Astrocyte (in vitro differentiated cells and primary cell): Measurements from ENCODE around the gene HRAS. TPM values are rescaled to one million over a fixed set of nuclear protein-coding genes. Genes with fewer than 3 reads are reported as not detected.

Experiments used
- DNase-seq: peaks from one replicate; pipeline ENCODE4 v3.0.0-alpha.2; 2010; ENCODE audit warnings: low read depth
- FAIRE-seq: peaks from 2 replicates; lab custom pipeline; 2011; peaks lifted over from hg19 to GRCh38; lab: Jason Lieb, UNC
- H2AFZ ChIP-seq: 2 replicates; pipeline ENCODE4 v1.6.0; 2012; ENCODE audit warnings: low read depth, low read length, inconsistent platforms
- H3K27ac ChIP-seq: 2 replicates; pipeline ENCODE4 v1.5.1; 2011; ENCODE audit warnings: low read depth, low read length, inconsistent platforms
- H3K27me3 ChIP-seq: 2 replicates; pipeline ENCODE4 v1.6.0; 2011; ENCODE audit warnings: low read length, inconsistent platforms; ENCODE audit not compliant: insufficient read depth
- H3K36me3 ChIP-seq: 2 replicates; pipeline ENCODE4 v1.5.1; 2011; ENCODE audit warnings: low read length, inconsistent platforms; ENCODE audit not compliant: insufficient read depth
- H3K4me1 ChIP-seq: 2 replicates; pipeline ENCODE4 v1.5.1; 2011; ENCODE audit warnings: low read length, inconsistent platforms; ENCODE audit not compliant: insufficient read depth
- H3K4me2 ChIP-seq: 2 replicates; pipeline ENCODE4 v1.6.0; 2012; ENCODE audit warnings: low read length, inconsistent platforms
- H3K4me3 ChIP-seq: 2 replicates; pipeline ENCODE4 v1.5.1; 2011; ENCODE audit warnings: low read depth, mild to moderate bottlenecking, low read length, inconsistent platforms; ENCODE audit not compliant: insufficient read depth
- H3K79me2 ChIP-seq: 2 replicates; pipeline ENCODE4 v1.6.0; 2012; ENCODE audit warnings: mild to moderate bottlenecking, low read length, inconsistent platforms; ENCODE audit not compliant: insufficient read depth
- H3K9ac ChIP-seq: 2 replicates; pipeline ENCODE4 v1.6.0; 2012; ENCODE audit warnings: mild to moderate bottlenecking, low read length, inconsistent platforms
- H3K9me3 ChIP-seq: 2 replicates; pipeline ENCODE4 v1.5.1; 2012; ENCODE audit warnings: low read depth, mild to moderate bottlenecking, low read length, inconsistent platforms; ENCODE audit not compliant: insufficient read depth
- H4K20me1 ChIP-seq: 2 replicates; pipeline ENCODE4 v1.6.0; 2012; ENCODE audit warnings: low read length, inconsistent platforms; ENCODE audit not compliant: insufficient read depth
- H3K27ac Mint-ChIP-seq: one replicate; pipeline ENCODE4 v1.8.0; 2021; ENCODE audit warnings: mild to moderate bottlenecking, mixed read lengths; ENCODE audit not compliant: unreplicated experiment
- H3K27me3 Mint-ChIP-seq: one replicate; pipeline ENCODE4 v1.8.0; 2021; ENCODE audit warnings: low read depth, mixed read lengths; ENCODE audit not compliant: unreplicated experiment
- H3K36me3 Mint-ChIP-seq: one replicate; pipeline ENCODE4 v1.8.0; 2021; ENCODE audit warnings: low read depth, mixed read lengths; ENCODE audit not compliant: unreplicated experiment
- H3K4me1 Mint-ChIP-seq: one replicate; pipeline ENCODE4 v1.8.0; 2021; ENCODE audit warnings: low read depth, mixed read lengths; ENCODE audit not compliant: unreplicated experiment
- H3K4me3 Mint-ChIP-seq: one replicate; pipeline ENCODE4 v1.8.0; 2021; ENCODE audit warnings: mild to moderate bottlenecking, moderate library complexity, mixed read lengths; ENCODE audit not compliant: unreplicated experiment
- H3K9me3 Mint-ChIP-seq: one replicate; pipeline ENCODE4 v1.8.0; 2021; ENCODE audit warnings: mild to moderate bottlenecking, mixed read lengths; ENCODE audit not compliant: unreplicated experiment
- EZH2 ChIP-seq: IDR thresholded peaks from 2 replicates; pipeline ENCODE4 v1.6.1; 2012; ENCODE audit warnings: mild to moderate bottlenecking, low read length, inconsistent platforms; ENCODE audit not compliant: insufficient read depth
- total RNA-seq: library from RNA; stranded (reverse); gene quantifications from 2 replicates; pipeline ENCODE4 v1.2.1, GENCODE V29; 2021
- TF ChIP-seq, protein P1 (sequence below): IDR thresholded peaks from 2 replicates; pipeline ENCODE4 v1.5.1; 2011; ENCODE audit warnings: low read depth, mild to moderate bottlenecking, inconsistent platforms, low read length, moderate library complexity; ENCODE audit not compliant: insufficient read depth

The HRAS gene
- total RNA-seq, 1 donor from 2014 or later: 84.2 TPM

DNA sequence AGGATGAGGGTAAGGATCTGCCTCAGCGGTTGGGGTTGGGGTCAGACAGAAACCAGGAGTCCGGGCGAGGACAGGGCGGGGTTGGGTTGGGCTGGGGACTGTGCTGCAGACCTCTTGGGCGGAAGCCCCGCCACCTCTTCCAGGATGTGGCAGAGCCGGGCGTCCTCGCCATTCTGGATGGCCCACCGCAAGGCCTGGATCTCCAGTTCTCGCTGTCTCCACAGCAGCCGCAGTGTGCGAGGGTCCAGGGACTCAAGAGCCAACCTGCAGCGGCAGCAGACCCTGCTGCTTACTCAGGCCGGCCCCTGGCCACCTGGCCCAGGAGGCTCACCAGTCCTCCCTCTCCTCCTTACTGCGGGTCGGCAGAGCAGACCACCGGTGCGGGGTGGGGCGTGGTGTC, 23.1 kb upstream of the HRAS start:
- DNase-seq (no peak), FAIRE-seq (no peak)
- Histone ChIP-seq H3K36me3 (no peaks in the 10 kb centered on the region), H3K27ac (no peak overlapping the region), H3K4me2 (no peak overlapping the region), H4K20me1 (no peaks in the 10 kb centered on the region), H3K4me1 (peaks cover 8% of the 10 kb centered on the region), H3K4me3 (no peak overlapping the region), H3K79me2 (no peaks in the 10 kb centered on the region), H3K9me3 (no peaks in the 10 kb centered on the region), H3K9ac (no peak overlapping the region), H2AFZ (no peak overlapping the region), H3K27me3 (peaks cover 23% of the 10 kb centered on the region)
- H3K27ac Mint-ChIP-seq: no peak overlapping the region
- H3K4me3 Mint-ChIP-seq: no peak overlapping the region
- H3K36me3 Mint-ChIP-seq: peaks cover 1% of the 10 kb centered on the region
- H3K4me1 Mint-ChIP-seq: peaks cover 4% of the 10 kb centered on the region
- H3K9me3 Mint-ChIP-seq: peaks cover 2% of the 10 kb centered on the region
- TF ChIP-seq, protein P1, sequence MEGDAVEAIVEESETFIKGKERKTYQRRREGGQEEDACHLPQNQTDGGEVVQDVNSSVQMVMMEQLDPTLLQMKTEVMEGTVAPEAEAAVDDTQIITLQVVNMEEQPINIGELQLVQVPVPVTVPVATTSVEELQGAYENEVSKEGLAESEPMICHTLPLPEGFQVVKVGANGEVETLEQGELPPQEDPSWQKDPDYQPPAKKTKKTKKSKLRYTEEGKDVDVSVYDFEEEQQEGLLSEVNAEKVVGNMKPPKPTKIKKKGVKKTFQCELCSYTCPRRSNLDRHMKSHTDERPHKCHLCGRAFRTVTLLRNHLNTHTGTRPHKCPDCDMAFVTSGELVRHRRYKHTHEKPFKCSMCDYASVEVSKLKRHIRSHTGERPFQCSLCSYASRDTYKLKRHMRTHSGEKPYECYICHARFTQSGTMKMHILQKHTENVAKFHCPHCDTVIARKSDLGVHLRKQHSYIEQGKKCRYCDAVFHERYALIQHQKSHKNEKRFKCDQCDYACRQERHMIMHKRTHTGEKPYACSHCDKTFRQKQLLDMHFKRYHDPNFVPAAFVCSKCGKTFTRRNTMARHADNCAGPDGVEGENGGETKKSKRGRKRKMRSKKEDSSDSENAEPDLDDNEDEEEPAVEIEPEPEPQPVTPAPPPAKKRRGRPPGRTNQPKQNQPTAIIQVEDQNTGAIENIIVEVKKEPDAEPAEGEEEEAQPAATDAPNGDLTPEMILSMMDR: no peak
- no peak for TF ChIP-seq EZH2
- peaks cover 9% of the 10 kb centered on the region for H3K27me3 Mint-ChIP-seq

DNA sequence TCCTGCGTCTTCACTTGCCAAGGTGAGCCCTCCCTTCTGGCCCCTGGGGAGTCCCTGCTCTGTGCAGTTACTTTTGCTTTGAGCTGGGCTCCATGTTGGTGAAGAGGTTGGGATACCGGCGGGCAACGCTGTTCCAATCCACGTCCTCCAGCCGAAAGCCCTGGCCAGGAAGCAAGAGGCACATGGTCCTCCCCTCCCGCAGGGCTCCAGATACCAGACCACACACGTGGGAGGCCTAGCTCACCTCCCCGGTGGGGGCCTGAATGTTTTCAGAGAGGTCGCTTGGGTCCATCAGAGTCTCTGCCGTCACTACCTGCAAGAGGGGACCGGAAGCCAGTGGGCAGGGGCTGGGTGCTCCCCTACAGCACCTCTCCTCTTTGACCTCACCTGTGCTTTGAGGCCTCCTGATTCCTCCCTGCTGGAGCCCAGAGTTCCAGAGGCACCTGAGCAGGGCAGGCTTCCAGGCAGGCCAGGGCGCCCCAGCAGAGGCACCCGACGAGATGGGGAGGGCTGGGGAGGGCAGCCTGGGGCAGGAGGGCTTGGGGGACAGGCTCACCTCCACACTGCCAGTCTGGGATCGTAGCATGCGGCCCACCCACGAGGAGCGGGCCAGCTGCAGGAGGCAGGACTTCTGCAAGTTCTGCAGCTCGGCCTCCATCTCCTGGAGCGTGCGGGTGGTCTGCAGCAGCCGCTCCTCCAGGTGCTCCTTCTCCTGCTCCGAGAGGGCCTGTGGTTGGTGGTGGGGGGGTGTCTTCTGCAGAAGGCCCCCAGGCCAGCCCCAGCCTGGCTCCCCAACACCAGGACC, 22.2 kb upstream of the HRAS start:
- Histone ChIP-seq H3K4me3 (no peak overlapping the region), H3K79me2 (no peaks in the 10 kb centered on the region), H3K4me1 (peaks cover 8% of the 10 kb centered on the region), H3K27ac (no peak overlapping the region), H3K9ac (no peak overlapping the region), H3K36me3 (no peaks in the 10 kb centered on the region), H3K4me2 (no peak overlapping the region), H4K20me1 (no peaks in the 10 kb centered on the region), H2AFZ (no peak overlapping the region), H3K9me3 (no peaks in the 10 kb centered on the region), H3K27me3 (peaks cover 23% of the 10 kb centered on the region)
- Mint-ChIP-seq H3K27me3 (peaks cover 9% of the 10 kb centered on the region), H3K4me1 (peaks cover 4% of the 10 kb centered on the region), H3K36me3 (peaks cover 1% of the 10 kb centered on the region), H3K27ac (no peak overlapping the region), H3K4me3 (no peak overlapping the region), H3K9me3 (peaks cover 2% of the 10 kb centered on the region)
- FAIRE-seq (no peak), DNase-seq (no peak)
- TF ChIP-seq, protein P1: no peak
- TF ChIP-seq EZH2: no peak

DNA sequence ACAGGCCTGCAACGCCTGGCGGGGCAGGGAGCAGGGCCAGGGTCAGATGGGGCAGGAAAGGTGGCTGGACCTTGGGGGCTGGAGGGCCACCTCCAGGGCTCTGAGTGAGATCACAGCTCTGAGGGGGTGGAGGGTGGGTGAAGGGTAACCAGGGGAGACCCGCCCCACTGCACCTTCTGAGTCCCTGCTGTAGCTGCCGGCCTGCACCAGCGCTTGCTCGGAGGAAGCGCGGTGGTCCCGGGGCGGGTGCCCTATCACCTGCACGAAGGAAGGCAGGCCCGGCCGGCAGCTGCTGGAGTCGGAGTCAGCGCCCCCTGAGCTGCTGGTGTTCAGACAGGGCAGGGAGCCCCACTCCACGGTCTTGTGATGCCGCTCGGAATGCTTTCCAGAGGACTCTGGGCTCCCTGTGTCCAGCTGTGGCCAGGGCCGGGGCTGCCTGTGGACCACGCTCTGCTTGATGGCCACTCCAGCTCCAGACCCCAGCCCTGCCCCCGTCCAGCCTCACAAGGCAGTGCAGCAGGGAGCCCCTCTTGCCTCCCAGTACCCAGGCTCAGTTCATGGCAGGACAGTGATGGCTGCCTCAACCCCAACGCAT, 21.4 kb upstream of the HRAS start:
- DNase-seq (no peak), FAIRE-seq (no peak)
- Histone ChIP-seq H3K79me2 (no peaks in the 10 kb centered on the region), H3K27me3 (peaks cover 23% of the 10 kb centered on the region), H3K4me1 (peaks cover 8% of the 10 kb centered on the region), H2AFZ (no peak overlapping the region), H3K36me3 (no peaks in the 10 kb centered on the region), H4K20me1 (no peaks in the 10 kb centered on the region), H3K27ac (no peak overlapping the region), H3K9me3 (no peaks in the 10 kb centered on the region), H3K9ac (no peak overlapping the region), H3K4me3 (no peak overlapping the region), H3K4me2 (no peak overlapping the region)
- H3K9me3 Mint-ChIP-seq: peaks cover 2% of the 10 kb centered on the region
- peaks cover 9% of the 10 kb centered on the region for H3K27me3 Mint-ChIP-seq
- no peak overlapping the region for H3K27ac Mint-ChIP-seq
- H3K4me1 Mint-ChIP-seq: peaks cover 4% of the 10 kb centered on the region
- peaks cover 1% of the 10 kb centered on the region for H3K36me3 Mint-ChIP-seq
- TF ChIP-seq, protein P1: no peak
- no peak for TF ChIP-seq EZH2
- H3K4me3 Mint-ChIP-seq: no peak overlapping the region
